Stimulated activated CD8-positive, alpha-beta memory T cell treated with anti-CD3 and anti-CD28 coated beads, Interleukin-12 subunit alpha, Interleukin-12 subunit beta, amount 100 ng/mL, for 1 hour (primary cell): ENCODE results near the gene PTGDR2.

Source experiments
- DNase-seq: peaks from one replicate; pipeline ENCODE4 v3.0.0-alpha.2; 2020; ENCODE audit warnings: low read depth

The PTGDR2 gene

GRCh38 chr11:60855726-60856633, at the start of gene PTGDR2:
Gene PTGDR2 (minus strand): TSS chr11:60855950. CDS start chr11:60853722, 2,228 bp downstream.
- no peak for DNase-seq

DNA sequence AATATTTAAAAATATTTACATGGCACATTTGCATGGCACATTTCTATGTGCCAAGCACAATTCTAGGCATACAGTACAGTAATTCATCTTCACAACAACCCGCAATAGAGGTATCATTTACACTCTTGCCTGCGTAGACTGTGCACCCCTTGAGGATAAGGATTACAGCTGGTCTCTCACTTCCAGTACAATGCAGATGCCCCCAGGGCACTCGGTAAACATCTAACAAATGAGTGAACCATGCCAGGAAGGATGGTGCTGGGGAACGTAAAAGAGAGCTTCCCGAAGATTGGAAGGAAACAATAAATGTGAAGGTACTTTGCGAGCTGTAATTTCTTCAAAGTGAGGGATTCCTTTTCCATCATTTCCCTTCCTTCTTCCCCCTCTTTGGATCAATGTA, 49.3 kb upstream of the PTGDR2 start:
- DNase-seq: no peak

DNA sequence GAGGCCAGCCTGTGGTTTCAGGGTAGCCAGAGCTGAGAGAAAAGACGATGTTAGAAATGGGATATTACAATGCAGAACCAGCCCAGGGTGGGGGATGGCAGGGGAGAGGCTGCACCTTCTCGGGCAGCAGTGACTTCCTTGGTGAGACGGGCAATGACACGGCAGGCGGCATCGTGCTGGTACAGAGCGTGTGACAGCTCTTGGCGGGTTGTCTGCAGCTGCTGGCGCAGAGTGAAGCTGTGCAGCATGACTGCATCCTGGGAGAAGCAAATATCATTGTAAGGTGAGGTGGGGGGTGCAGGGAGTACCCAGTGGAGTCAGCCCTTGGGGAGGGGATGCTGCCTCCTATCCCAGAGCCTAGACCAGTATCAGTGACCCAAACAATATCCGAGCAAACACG, 46.9 kb upstream of the PTGDR2 start:
- DNase-seq: no peak

GRCh38 chr11:60900673-60901404, 45.1 kb upstream of the PTGDR2 start:
- DNase-seq: no peak

DNA sequence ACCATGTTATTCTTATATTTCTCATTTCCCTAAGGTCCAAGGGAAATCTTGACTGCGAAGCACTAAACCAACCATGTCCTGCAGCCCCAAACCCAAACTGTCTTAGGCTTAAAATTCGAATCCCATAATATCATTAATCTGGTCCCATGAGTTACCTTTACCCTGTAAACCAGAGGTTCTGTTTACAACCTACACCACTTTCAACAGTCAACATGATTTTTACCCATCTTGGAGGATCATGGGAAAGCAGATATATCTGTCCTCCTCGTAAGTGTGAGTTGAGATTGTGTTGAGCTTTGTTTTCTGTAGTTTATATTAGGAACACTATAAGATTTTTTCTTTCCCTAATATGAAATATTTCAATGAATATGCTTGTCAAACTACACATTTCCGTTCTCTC, 44.2 kb upstream of the PTGDR2 start:
- DNase-seq: no peak

GRCh38 chr11:60899046-60899936, 43.5 kb upstream of the PTGDR2 start:
- DNase-seq: no peak

GRCh38 chr11:60897496-60897895, 41.7 kb upstream of the PTGDR2 start:
- DNase-seq: no peak

- DNase-seq: no peak
These were observed 39.9 kb upstream of the PTGDR2 start for GRCh38 chr11:60895687-60896086.

GRCh38 chr11:60891103-60891741, 35.5 kb upstream of the PTGDR2 start:
- no peak for DNase-seq

DNA sequence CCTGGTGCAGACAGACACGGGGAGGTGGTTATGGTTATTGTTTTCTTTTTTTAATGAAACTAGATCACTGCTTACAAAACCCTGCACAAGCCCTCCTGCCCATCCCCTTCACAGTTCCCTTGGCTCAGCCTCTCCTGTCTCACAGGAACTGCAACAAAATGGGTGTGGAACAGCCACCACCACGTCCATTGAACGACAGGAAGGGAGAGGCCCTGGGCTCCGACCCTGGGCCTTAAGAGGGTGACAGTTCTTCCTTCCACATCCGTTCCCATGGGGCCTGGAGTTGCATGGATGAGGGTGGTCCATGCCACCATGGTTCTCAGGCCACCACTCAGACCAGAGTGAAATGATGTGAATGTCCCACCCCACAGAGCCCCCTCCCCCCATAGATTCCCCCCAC, 34.9 kb upstream of the PTGDR2 start:
- DNase-seq: no peak

GRCh38 chr11:60889869-60890311, 34.1 kb upstream of the PTGDR2 start:
- no peak for DNase-seq

GRCh38 chr11:60887556-60887955, 31.8 kb upstream of the PTGDR2 start:
- DNase-seq: no peak

DNA sequence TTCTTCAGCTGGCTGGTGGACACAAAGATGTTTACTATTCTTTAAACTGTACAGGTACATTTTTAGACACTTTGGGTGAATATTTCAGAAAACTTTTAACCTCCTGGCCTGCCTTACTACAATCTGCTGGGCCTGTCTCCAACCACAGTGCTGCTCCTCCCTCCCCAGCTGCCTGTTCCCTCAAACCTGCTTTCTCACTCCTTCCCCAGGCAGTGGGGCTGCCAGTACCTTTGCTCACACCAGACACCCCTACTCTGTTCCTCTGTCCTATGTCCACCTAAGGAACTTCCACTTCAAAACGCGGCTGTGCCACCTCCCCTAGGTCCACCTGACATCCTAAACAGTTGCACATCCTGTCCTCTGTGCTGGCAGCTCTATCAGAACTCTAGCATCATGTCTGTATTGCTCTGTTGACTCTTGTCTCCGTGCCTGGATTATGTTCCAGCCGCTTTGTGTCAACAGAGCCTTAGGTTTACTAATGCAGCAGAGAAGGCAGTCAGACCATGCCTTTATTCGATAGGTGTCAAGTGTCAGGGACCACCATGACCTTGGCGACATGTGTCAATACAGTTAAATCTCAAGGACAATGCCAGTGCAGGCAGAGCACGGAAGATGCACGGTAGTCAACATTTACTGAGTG, 25.0 kb upstream of the PTGDR2 start:
- DNase-seq: no peak

- no peak for DNase-seq
These were observed 24.3 kb upstream of the PTGDR2 start for GRCh38 chr11:60879971-60880588.

GRCh38 chr11:60879104-60879503, 23.4 kb upstream of the PTGDR2 start:
- no peak for DNase-seq

DNA sequence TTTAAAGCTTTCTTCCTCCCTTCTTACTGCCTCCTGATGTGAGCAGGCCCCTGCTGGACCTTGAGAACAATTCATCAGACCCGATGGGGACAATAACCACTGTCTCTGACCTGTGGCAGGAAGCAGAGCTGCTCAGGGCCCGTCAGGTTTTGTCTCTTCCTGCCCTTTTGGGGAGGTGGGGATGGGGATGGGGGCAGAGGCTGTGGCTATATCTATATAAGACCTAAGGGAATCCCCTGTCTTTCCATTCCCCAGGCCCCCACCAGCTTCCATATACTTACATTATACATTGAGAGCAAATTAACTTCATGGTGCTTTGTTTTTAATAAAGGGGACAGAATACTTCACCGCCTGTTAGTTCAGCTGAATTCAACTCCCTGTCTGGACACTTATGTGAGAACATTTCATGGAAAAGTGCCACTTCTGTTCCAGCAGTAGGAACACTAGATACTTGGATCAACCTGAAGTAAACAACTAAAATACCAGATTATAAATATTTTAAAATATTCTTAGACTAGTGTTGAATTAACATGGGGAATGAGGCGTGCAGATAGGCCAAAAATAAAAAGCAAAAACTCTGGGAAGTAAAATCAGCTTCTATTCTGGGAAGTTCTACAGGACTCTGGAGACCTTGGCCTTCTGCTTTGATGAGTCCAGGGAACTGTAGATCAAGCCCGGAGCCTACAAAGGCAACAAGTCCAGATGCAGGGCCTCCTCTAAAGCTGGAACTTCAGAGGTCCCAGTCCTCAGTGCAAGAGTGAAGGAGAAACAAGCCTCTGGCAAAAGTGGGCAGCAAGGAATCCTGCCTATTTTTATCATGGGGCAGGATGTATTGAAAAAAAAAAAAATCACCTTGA, 22.7 kb upstream of the PTGDR2 start:
- no peak for DNase-seq

GRCh38 chr11:60876168-60876485, 20.4 kb upstream of the PTGDR2 start:
- DNase-seq: no peak

- DNase-seq: no peak
These were observed 19.8 kb upstream of the PTGDR2 start for GRCh38 chr11:60875366-60876167.
